Measurements from ENCODE around the gene UBR4.

UBR4 gene

DNA sequence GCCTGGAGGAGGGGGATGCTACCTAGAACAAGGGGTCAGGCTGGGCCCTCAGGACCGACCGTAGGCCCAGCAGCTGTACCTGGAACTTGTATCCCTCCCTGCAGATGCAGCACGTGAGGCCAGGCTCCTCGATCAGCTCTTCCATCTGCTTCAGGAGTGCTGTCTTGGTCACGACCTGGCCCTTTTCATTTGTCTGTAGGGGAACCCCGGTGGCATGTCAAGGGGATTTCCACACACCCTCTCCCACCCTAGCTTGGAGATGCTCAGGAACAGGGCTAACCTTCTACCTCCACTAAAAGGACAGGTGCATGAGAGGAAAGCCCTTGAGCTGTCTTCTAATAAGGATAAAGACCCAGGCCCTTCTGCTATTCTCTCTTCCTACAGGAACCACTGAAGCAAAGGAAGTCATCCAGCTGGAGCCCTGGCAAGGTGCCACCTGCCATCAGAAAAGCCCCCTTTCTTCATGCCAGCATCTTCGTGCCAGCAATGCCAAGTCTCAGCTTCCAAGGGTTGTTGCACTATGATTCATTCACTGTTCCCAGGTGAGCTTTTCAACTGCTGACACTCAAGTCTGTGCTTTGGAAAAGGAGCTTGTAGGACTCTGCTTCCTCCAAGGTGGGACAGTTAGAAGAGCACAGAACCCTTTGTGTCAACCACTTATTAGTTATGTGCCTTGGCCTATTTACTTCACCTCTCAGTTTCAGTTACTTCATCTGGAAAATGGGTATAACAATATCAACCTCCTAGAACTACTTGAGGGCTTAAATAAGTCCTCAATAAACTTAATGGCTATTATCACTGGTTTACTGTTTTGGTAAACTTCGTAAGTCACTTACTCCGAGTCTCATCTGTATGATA, 122.1 kb downstream of the UBR4 start:
- no peak for DNase-seq

DNA sequence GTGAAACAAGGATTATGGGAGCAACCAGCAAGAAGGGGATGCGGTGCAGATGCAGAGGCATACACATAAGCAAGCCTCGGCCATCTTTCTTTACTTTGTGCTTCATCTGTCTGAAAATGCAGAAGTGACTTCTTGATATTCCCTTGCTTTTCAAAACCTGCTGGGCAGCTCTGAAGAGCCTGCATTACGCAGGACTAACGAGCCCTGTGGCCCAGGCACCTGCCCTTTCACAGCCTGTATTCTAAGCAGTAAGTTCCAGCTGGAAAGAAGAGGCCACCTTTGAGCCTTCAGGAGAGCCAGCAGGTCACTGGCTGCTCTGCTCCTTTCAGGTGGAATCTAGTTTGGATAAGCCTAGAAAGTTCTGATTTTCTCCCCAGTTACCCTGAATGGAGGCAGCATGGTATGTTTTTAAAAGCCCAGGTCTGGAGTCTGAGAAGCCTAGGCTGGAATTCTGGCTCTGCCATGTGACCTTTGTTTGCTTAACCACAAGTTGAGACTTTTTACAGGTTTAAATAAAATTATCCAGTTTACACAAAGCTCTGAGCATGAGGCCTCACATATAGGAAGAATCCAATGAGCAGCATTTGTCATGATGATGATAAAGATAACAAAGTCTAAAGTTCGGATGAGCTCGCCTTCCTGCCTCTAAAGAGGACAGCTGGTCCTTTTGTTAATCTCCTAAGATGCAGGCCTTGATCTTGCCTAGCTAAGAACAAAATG, 122.9 kb downstream of the UBR4 start:
- DNase-seq, result no peak

DNA sequence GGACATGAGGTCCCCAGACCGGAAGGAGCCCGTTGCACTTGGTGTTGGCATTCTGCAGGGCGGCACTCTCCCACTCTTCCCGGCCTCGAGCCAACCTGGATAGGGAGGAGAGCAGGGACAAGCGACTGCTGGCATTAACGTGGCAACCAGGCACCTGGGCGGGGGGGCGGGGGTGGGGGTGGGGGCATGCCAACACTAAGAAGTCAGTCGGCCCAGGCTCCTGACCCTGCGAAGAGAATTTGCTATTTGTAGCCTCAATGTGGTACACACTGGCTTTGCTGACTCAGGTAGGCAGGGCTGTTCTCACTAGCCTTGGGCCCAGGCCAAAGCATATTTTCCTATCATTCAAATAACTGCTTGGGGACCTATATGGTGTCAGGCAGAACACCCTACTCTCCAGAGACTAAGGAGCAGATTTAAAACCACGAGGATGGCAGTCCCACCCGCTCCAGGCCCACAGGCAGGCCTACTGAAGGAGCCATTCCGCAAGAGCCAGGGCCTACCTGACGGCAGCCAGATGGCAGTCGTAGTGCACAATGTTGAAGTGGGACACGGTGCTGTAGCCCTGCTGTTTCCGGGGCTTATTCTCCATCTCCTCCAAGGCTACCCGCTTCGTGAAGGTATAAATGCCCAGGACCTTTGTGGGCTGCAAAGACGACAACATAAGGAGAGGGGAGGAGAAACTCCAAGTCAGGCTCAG, 123.7 kb downstream of the UBR4 start:
- DNase-seq, result no peak

DNA sequence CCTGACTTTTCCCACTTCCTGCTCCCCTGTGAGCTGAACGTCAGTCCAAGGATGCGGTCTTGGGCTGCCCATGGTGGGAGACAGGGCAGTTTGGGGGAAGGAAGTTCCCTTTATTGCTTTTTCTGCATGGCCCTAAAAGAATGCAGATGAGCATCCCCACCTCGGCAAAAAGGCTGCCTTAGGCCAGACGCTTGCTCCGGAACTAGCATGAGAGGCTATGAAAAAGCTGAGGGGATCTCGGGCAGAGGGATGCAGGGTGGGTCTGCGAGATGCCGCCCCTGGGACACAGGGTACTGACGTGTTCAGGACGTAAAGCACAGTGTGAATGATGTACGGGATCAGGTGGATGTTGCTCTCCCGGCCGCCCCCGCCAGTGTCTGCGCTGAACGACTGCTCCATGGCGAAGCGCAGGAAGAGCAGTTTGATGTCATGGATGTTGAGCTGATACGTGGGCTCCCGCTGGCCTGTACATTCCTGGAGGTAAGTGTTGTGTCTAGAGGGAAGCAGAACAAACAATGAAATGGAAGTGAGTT, 125.8 kb downstream of the UBR4 start:
- no peak for DNase-seq

GRCh38 chr1:19083081-19083480, 127.0 kb downstream of the UBR4 start:
- DNase-seq, result no peak

DNA sequence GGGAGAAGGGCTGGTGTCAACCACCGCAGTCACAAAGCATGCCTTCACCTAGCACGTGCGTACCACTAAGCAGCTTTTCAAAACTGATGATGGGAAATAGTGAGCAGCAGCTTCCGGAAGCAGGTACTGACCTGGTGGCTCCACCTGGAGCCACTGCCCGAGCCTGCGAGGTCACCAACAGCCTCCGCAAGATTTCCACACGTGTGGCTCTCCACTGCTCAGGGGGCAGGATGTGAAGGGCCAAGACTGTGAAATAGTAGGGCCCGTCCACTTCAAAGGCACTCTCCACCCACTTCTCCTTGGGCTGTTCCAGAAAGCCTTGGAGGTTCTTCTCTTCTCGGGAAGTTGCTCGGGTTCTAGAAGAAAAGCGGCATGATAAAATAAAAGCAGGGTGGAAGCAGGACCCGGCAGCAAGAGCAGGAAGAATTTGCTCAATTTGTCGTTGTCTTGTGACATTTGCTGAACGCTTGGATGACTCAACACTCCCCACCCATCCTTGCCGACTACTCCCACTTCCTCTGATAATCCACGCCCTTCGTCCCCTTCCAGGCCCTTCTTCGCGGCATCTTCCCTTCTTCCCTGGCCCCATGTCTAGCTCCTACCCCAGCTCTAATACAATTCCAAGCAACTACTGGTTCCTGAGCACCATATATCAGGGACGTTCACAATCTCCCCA, 128.7 kb downstream of the UBR4 start:
- DNase-seq, result no peak

- no peak for DNase-seq
Observed at GRCh38 chr1:19080721-19081120, 129.3 kb downstream of the UBR4 start.

- DNase-seq, result no peak
Observed at GRCh38 chr1:19079541-19080472, 130.3 kb downstream of the UBR4 start.

GRCh38 chr1:19078536-19078935, 131.5 kb downstream of the UBR4 start:
- no peak for DNase-seq

- DNase-seq, result no peak
Observed at GRCh38 chr1:19076841-19077616, 133.0 kb downstream of the UBR4 start.

DNA sequence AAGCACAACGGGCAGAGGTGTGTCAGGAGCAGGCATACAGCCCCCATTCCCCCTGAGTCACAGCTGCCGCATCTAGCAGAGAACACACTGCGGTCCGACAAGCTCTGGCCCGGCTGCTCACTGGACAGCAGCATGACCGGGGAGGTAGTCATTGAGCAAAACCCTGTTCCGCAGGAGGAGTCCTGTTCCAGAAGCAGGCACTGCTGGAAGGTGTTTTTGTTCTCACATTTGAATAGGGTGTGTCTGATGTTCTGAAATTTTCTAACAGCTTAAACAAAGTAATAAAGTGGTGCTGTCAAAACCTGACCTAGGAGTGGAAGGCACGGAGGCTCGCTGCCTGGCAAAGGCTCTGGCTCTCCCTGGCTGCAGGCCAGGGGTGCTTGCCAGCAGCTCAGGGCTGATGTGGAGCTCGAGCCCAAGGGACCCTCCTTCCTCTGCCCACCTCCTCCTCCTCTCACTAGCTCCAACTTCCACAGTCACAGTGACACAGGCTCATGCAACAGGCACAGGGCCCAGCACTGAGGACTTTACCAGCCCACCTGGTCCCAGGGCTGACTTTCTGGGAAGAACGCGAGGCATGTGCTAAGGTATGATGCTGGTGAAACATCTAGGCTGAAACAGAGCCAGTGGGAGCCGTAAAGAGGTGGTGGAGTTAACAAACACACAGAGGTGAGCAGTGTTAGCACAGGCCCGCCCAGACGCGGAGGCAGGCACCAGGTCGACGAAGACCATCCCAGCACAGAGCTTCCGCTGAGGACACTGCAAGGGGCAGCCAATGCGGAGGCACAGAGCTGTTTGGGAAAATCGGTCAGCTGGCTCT, 135.0 kb downstream of the UBR4 start:
- DNase-seq, result no peak

GRCh38 chr1:19074361-19074901, 135.6 kb downstream of the UBR4 start:
- DNase-seq, result no peak

DNA sequence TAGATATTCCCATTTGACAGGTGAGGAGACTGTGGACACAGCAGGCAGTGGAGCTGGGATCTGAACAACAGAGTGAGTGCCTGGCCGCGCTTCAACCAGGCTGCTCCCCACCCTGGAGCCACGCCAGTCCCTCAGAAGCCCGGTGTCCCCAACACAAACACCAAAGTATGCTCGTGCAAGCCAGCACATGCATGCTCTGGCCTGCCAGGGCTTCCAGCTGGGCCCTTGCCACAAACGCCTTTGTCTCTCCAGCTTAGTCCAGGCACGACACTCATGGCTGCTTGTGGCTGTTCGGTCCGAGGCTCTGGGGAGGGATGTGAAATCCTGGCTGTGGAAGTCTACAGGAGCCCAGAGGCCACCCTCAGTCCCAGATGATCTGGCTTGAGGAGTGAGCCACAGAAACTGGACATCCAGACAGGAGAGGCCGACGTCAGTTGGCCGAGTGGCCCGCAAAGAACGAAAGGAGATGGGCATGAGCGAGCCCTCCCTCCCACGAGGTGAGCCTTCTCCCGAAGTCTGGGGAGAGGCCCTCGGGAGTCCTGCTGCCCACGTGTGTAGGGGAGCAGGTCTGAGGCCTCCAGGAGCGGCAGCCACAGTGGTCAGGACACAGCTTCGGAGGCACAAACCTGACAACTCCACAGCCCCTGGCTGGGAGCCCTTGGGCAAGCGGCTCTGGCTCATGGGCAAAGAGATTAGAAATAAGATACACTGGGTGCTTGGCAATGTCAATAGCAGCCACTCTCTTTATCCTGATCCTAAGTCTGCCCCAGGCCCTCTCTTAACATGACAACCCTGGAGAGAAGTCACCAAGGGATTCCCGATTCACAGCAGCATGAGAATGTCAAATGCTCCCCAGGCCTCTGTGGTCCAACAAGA, 136.5 kb downstream of the UBR4 start:
- DNase-seq, result no peak

DNA sequence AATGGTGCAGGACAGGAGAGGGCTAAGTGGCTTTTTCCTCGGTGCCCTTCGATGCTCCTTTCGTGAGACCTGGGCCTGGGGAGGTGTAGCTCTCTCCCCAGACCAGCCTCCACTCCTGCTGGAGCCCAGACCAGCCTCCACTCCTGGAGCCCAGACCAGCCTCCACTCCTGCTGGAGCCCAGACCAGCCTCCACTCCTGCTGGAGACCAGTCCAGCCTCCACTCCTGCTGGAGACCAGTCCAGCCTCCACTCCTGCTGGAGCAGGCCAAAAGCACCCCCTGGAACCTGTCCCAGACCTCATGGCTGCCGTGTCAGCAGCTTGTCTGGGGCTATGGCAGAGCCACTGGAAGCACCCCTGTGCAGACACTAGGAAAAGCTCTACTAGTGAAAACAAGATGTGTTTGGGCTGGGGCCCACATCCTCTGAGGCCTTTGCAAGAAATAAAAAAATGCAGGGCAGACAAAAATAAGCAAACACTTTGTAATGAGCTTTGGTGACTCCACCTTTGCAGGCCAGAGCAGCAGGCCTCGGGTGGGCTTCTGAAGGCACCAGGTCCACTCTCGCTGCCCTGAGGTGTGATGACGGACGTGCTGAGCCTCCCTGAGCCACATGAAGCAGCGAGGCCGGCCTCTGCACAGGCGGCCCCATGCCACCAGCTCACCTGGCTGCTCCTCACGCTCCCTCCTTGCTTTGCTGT, 137.6 kb downstream of the UBR4 start:
- no peak for DNase-seq

DNA sequence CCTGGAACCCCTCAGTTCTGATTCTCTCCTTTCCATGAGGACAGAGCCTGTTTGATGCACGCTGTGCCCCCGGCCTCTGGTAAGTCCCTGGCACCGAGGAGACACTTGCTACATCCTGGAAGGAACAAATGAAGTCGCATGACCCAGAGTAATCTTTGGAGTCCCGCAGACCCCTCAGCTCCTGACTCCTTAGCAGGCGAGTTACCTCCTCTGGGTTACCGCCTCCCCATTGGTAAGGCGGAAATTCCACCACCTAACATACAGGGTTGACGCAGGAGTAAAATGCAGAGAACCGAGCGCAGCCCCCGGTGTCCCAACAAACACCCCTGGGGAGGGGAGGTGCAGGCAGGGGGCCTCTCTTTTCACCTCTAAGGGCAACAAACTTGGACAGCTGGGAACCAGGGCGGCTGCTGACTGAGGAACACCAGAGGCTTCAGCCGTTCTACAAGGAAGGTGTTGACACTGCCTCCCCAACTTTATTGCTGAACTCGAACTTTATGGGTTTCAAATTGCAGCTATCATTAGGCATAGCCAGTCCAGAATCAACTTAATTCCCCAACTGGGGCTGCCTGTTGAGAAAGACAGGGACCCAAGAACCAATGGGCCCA, 138.3 kb downstream of the UBR4 start:
- no peak for DNase-seq

GRCh38 chr1:19070891-19071621, 139.0 kb downstream of the UBR4 start:
- no peak for DNase-seq

- DNase-seq, result no peak
Observed at GRCh38 chr1:19070197-19070651, 139.8 kb downstream of the UBR4 start.

Measured in NCI-H1048 (cell line).